Measurements from ENCODE around the gene HS3ST5.

HS3ST5 gene

GRCh38 chr6:114176726-114177125 is 166.1 kb downstream of the HS3ST5 start:
- DNase-seq (ENCODE audit: low spot score): no peak
- no peak for TF ChIP-seq CTCF (IDR thresholded peaks at IDR 0.05; ENCODE audit: extremely low read depth, insufficient read depth, missing control alignments)
- in situ Hi-C loops (cut with MboI; ENCODE audit: low pct_unique_long_range_greater_than_20kb, low sequenced_read_pairs, unreplicated experiment): no loop called here

- in situ Hi-C loops (cut with MboI; ENCODE audit: low pct_unique_long_range_greater_than_20kb, low sequenced_read_pairs, unreplicated experiment): no loop called here
- no peak for TF ChIP-seq CTCF (IDR thresholded peaks at IDR 0.05; ENCODE audit: extremely low read depth, insufficient read depth, missing control alignments)
- no peak for DNase-seq (ENCODE audit: low spot score)
Observed at GRCh38 chr6:114172576-114173260, 170.1 kb downstream of the HS3ST5 start.

- no peak for TF ChIP-seq CTCF (IDR thresholded peaks at IDR 0.05; ENCODE audit: extremely low read depth, insufficient read depth, missing control alignments)
- in situ Hi-C loops (cut with MboI; ENCODE audit: low pct_unique_long_range_greater_than_20kb, low sequenced_read_pairs, unreplicated experiment): no loop called here
Observed at GRCh38 chr6:114171473-114171872, 171.3 kb downstream of the HS3ST5 start.

GRCh38 chr6:114170958-114171387 is 171.8 kb downstream of the HS3ST5 start:
- DNase-seq (ENCODE audit: low spot score): no peak
- in situ Hi-C loops (cut with MboI; ENCODE audit: low pct_unique_long_range_greater_than_20kb, low sequenced_read_pairs, unreplicated experiment): no loop called here

More at GRCh38 chr6:114171473-114171872, 171.3 kb downstream of the HS3ST5 start:
- no peak for DNase-seq (ENCODE audit: low spot score)

GRCh38 chr6:114170372-114170771 is 172.5 kb downstream of the HS3ST5 start:
- no peak for TF ChIP-seq CTCF (IDR thresholded peaks at IDR 0.05; ENCODE audit: extremely low read depth, insufficient read depth, missing control alignments)
- DNase-seq (ENCODE audit: low spot score): no peak
- in situ Hi-C loops (cut with MboI; ENCODE audit: low pct_unique_long_range_greater_than_20kb, low sequenced_read_pairs, unreplicated experiment): no loop called here

More at GRCh38 chr6:114170958-114171387, 171.8 kb downstream of the HS3ST5 start:
- TF ChIP-seq CTCF (IDR thresholded peaks at IDR 0.05; ENCODE audit: extremely low read depth, insufficient read depth, missing control alignments): no peak

- TF ChIP-seq CTCF (IDR thresholded peaks at IDR 0.05; ENCODE audit: extremely low read depth, insufficient read depth, missing control alignments): no peak
- in situ Hi-C loops (cut with MboI; ENCODE audit: low pct_unique_long_range_greater_than_20kb, low sequenced_read_pairs, unreplicated experiment): no loop called here
- no peak for DNase-seq (ENCODE audit: low spot score)
Observed at GRCh38 chr6:114169763-114170162, 173.1 kb downstream of the HS3ST5 start.
